GM23248 (cell line): ENCODE data around the gene CYP27B1. TPM values are rescaled to one million over a fixed set of nuclear protein-coding genes. Genes with fewer than 3 reads are reported as not detected.

Experiments
- DNase-seq: peaks from one replicate; pipeline ENCODE4 v3.0.0-alpha.2; 2015
- H2AFZ ChIP-seq: fragments of 200-600 bp; sonication (generic); 2 replicates; pipeline ENCODE4 v1.6.1; 2016; ENCODE audit warnings: antibody characterized with exemption
- H3F3A ChIP-seq: fragments of 200-600 bp; sonication (generic); 2 replicates; pipeline ENCODE4 v1.6.1; 2016; ENCODE audit warnings: mild to moderate bottlenecking, antibody characterized with exemption, mixed run types; ENCODE audit not compliant: insufficient read depth
- H3K27ac ChIP-seq: fragments of 200-600 bp; sonication (generic); 2 replicates; pipeline ENCODE4 v1.5.1; 2016; ENCODE audit warnings: mild to moderate bottlenecking
- H3K27me3 ChIP-seq: fragments of 200-600 bp; sonication (generic); replicated peaks from 2 replicates; pipeline ENCODE4 v1.6.1; 2016; ENCODE audit warnings: mild to moderate bottlenecking; ENCODE audit not compliant: insufficient read depth
- H3K36me3 ChIP-seq: fragments of 200-600 bp; sonication (generic); 2 replicates; pipeline ENCODE4 v1.6.1; 2016; ENCODE audit warnings: low read depth, mild to moderate bottlenecking
- H3K4me1 ChIP-seq: fragments of 200-600 bp; sonication (generic); 2 replicates; pipeline ENCODE4 v1.6.1; 2016; ENCODE audit warnings: mild to moderate bottlenecking; ENCODE audit not compliant: insufficient read depth
- H3K4me2 ChIP-seq: fragments of 200-600 bp; sonication (generic); one replicate; pipeline ENCODE4 v1.6.1; 2016; ENCODE audit warnings: mild to moderate bottlenecking; ENCODE audit not compliant: unreplicated experiment
- H3K4me3 ChIP-seq: fragments of 200-600 bp; sonication (generic); 2 replicates; pipeline ENCODE4 v1.5.1; 2016; ENCODE audit warnings: mild to moderate bottlenecking
- H3K79me2 ChIP-seq: fragments of 200-600 bp; sonication (generic); 2 replicates; pipeline ENCODE4 v1.6.1; 2016; ENCODE audit warnings: mild to moderate bottlenecking; ENCODE audit not compliant: insufficient read depth
- H3K9ac ChIP-seq: fragments of 200-600 bp; sonication (generic); 2 replicates; pipeline ENCODE4 v1.6.1; 2016; ENCODE audit warnings: mild to moderate bottlenecking
- H3K9me2 ChIP-seq: fragments of 200-600 bp; sonication (generic); 2 replicates; pipeline ENCODE4 v1.6.1; 2016; ENCODE audit warnings: mixed run types, mild to moderate bottlenecking, moderate library complexity; ENCODE audit not compliant: insufficient read depth
- H3K9me3 ChIP-seq: fragments of 200-600 bp; sonication (generic); one replicate; pipeline ENCODE4 v1.6.1; 2017; ENCODE audit warnings: low read depth
- H4K20me1 ChIP-seq: fragments of 200-600 bp; sonication (generic); 2 replicates; pipeline ENCODE4 v1.6.0; 2016; ENCODE audit not compliant: insufficient read depth
- EZH2 ChIP-seq: fragments of 200-600 bp; sonication (generic); IDR thresholded peaks from 2 replicates; pipeline ENCODE4 v1.6.1; 2018; ENCODE audit warnings: antibody characterized with exemption, mild to moderate bottlenecking; ENCODE audit not compliant: insufficient read depth, poor library complexity, severe bottlenecking
- EZH2phosphoT487 ChIP-seq: fragments of 200-600 bp; sonication (generic); IDR thresholded peaks from 2 replicates; pipeline ENCODE4 v1.6.1; 2018; ENCODE audit warnings: antibody characterized with exemption, moderate library complexity, mild to moderate bottlenecking, low read depth; ENCODE audit not compliant: insufficient read depth
- WGBS, 2 experiments: methylation state at CpG; one replicate each; pipeline ENCODE4 v1.1.6; 2015 to 2017; ENCODE audit warnings: low lambda C conversion rate in 2 of 2, low coverage in 1 of 2; ENCODE audit errors: missing lambda C conversion rate in 2 of 2; 5-methylcytosine and 5-hydroxymethylcytosine counted together
- in situ Hi-C: fragments of 300-500 bp; cut with MboI; formaldehyde crosslinking; loops from 2 replicates; pipeline ENCODE4 v1.15.0; 2020
- polyA plus RNA-seq: library from polyadenylated mRNA; unstranded; fragments of >200 nt; fragmentation: Nextera tagmentation; extraction: Ambion mirVana; gene quantifications from 2 replicates; pipeline ENCODE4 v1.2.1, GENCODE V29; 2016
- total RNA-seq: library from RNA; depleted of rRNA; stranded (reverse); fragments of >200 nt; shearing (Covaris generic); gene quantifications from 2 replicates; pipeline ENCODE4 v1.2.3, GENCODE V29; 2014

The CYP27B1 gene
- total and polyA plus RNA-seq, 2 experiments from 2014 or later, result 0.78 to 0.86 TPM

- Histone ChIP-seq H3K27me3 (peaks cover 14% of the 10 kb centered on the region), H3K9me3 (no peaks in the 10 kb centered on the region), H2AFZ (no peak overlapping the region), H4K20me1 (no peaks in the 10 kb centered on the region), H3K9me2 (no peaks in the 10 kb centered on the region), H3K4me3 (no peak overlapping the region), H3K4me2 (no peak overlapping the region), H3K36me3 (no peaks in the 10 kb centered on the region), H3K9ac (no peak overlapping the region), H3K79me2 (peaks cover 31% of the 10 kb centered on the region), H3K27ac (no peak overlapping the region), H3K4me1 (peaks cover 12% of the 10 kb centered on the region), H3F3A (peaks cover 4% of the 10 kb centered on the region; the same call in 1 of the 2 replicates)
- TF ChIP-seq EZH2phosphoT487, result no peak
- no peak for TF ChIP-seq EZH2
- WGBS, 2 experiments, result 94 to 96% methylated on average over 11 of the region's 11 CpGs
- no peak for DNase-seq
- in situ Hi-C loops, result no loop called here
Measured at GRCh38 chr12:57769594-57769993, 2.7 kb upstream of the CYP27B1 start.

- H3K9me2 ChIP-seq, result no peaks in the 10 kb centered on the region
- WGBS, 2 experiments, result 65 to 68% methylated on average over 3 of the region's 3 CpGs
- H2AFZ ChIP-seq, result no peak overlapping the region
- H3K27ac ChIP-seq, result no peak overlapping the region
- no peaks in the 10 kb centered on the region for H3K36me3 ChIP-seq
- peaks cover 16% of the 10 kb centered on the region for H3K79me2 ChIP-seq
- peaks cover 12% of the 10 kb centered on the region; the same call in 1 of the 2 replicates for H3K4me1 ChIP-seq
- H3K27me3 ChIP-seq, result peaks cover 15% of the 10 kb centered on the region
- H4K20me1 ChIP-seq, result no peaks in the 10 kb centered on the region
- peaks cover 4% of the 10 kb centered on the region; the same call in 1 of the 2 replicates for H3F3A ChIP-seq
- in situ Hi-C loops, result no loop called here
- TF ChIP-seq EZH2phosphoT487 (no peak), EZH2 (no peak)
- H3K9ac ChIP-seq, result no peak overlapping the region
- no peak overlapping the region for H3K4me2 ChIP-seq
- DNase-seq, result no peak
- H3K4me3 ChIP-seq, result no peak overlapping the region
- no peaks in the 10 kb centered on the region for H3K9me3 ChIP-seq
Measured at GRCh38 chr12:57767876-57768275, 998 bp upstream of the CYP27B1 start.

GRCh38 chr12:57767305-57767698, 424 bp upstream of the CYP27B1 start:
- no peak for TF ChIP-seq EZH2
- TF ChIP-seq EZH2phosphoT487, result no peak
- peaks cover 15% of the 10 kb centered on the region for H3K27me3 ChIP-seq
- no peak for DNase-seq
- no peaks in the 10 kb centered on the region for H3K9me2 ChIP-seq
- peaks cover 12% of the 10 kb centered on the region; the same call in 1 of the 2 replicates for H3K4me1 ChIP-seq
- no peak overlapping the region for H3K27ac ChIP-seq
- H3K4me2 ChIP-seq, result peak overlapping the region; percentile 73
- H4K20me1 ChIP-seq, result no peaks in the 10 kb centered on the region
- no peak overlapping the region for H3K9ac ChIP-seq
- H3K36me3 ChIP-seq, result no peaks in the 10 kb centered on the region
- H3K4me3 ChIP-seq, result no peak overlapping the region
- peaks cover 4% of the 10 kb centered on the region; the same call in 1 of the 2 replicates for H3F3A ChIP-seq
- H3K9me3 ChIP-seq, result no peaks in the 10 kb centered on the region
- no peak overlapping the region for H2AFZ ChIP-seq
- peaks cover 13% of the 10 kb centered on the region for H3K79me2 ChIP-seq
- in situ Hi-C loops, result no loop called here

GRCh38 chr12:57765698-57766463, 997 bp downstream of the CYP27B1 start:
- peak overlapping the region; percentile 49 for H3K9ac ChIP-seq
- no peaks in the 10 kb centered on the region for H3K9me3 ChIP-seq
- peak; percentile 40 for DNase-seq
- peaks cover 7% of the 10 kb centered on the region for H3K79me2 ChIP-seq
- H3K36me3 ChIP-seq, result no peaks in the 10 kb centered on the region
- H3K4me3 ChIP-seq, result peak overlapping the region; percentile 65
- TF ChIP-seq EZH2, result peak; percentile 60
- peak; percentile 21; the same call in 1 of the 2 replicates for TF ChIP-seq EZH2phosphoT487
- no peak overlapping the region for H3K27ac ChIP-seq
- H3K9me2 ChIP-seq, result no peaks in the 10 kb centered on the region
- H4K20me1 ChIP-seq, result no peaks in the 10 kb centered on the region
- in situ Hi-C loops, result no loop called here
- H3K27me3 ChIP-seq, result peaks cover 15% of the 10 kb centered on the region
- 3 to 6% methylated on average over 27 to 40 of the region's 40 CpGs for WGBS, 2 experiments
- H3K4me1 ChIP-seq, result peaks cover 9% of the 10 kb centered on the region; the same call in 1 of the 2 replicates
- peaks cover 4% of the 10 kb centered on the region; the same call in 1 of the 2 replicates for H3F3A ChIP-seq
- H2AFZ ChIP-seq, result peak overlapping the region; percentile 68
- peak overlapping the region; percentile 73 for H3K4me2 ChIP-seq
